GM19099 (cell line): Measurements from ENCODE around the gene AKAP9.

Experiments
- POLR2A ChIP-seq: IDR thresholded peaks from 3 replicates; pipeline ENCODE4 v1.6.1; 2011; ENCODE audit warnings: low read depth; ENCODE audit not compliant: insufficient read length; ENCODE audit errors: extremely low read depth

Gene AKAP9

GRCh38 chr7:91940171-91940570 lies 491 bp upstream of the AKAP9 start:
- no peak for TF ChIP-seq POLR2A

DNA sequence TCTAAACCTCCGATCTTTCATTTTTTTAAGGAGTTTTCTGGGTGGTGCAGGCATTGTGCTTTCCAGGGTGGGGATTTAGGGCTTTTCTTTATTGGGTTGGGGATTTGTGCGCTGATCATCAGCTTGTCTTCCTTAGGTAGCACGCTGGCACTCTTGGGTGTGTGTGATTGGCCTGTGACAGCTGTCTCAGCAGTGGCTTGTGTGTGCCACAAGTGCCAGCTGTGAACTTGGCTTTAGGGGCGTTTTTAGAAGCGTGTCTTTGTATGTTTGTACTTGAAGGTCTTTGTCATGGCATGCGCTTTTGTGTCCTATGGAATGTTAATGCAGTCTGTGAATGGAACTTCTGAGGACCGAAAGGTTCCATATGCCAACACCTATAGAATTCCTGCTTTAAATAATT lies 788 bp downstream of the AKAP9 start:
- TF ChIP-seq POLR2A, result no peak

- TF ChIP-seq POLR2A, result no peak
Observed at GRCh38 chr7:91942312-91942711, 1.6 kb downstream of the AKAP9 start.

GRCh38 chr7:91945476-91945875 lies 4.8 kb downstream of the AKAP9 start:
- no peak for TF ChIP-seq POLR2A

DNA sequence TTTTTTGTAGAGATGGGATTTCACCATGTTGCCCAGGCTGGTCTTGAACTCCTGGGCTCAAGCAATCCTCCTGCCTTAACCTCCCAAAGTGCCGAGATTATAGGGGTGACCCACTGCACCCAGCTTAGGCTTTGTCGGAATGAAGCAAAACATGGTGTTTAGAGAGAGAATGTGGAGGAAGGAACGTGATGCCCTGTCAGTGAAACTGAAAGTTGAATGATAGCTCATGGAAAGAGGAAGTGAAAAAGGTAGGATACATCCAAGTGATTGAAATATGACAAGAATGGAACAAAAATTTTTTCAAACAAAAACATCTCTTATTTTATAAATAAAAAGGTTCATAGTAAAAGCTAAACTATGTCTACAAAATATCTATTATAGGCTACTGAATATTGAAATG lies 5.9 kb downstream of the AKAP9 start:
- TF ChIP-seq POLR2A, result no peak

DNA sequence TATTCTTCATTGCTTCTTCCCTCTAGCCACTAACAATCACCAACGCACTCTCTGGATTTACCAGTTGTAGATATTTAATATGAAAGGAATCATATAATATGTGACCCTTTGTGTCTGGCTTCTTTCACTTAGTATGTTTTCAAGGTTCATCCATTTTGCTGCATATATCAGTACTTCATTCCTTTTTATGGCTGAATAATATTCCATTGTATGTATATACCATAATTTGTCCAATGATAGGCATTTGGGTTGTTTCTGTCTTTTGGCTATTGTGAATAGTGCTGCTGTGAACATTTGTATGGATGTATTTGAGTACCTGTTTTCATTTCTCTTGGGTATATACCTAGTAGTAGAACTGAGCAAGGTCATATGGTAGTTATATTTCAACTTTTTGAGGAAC lies 7.3 kb downstream of the AKAP9 start:
- TF ChIP-seq POLR2A, result no peak

GRCh38 chr7:91949221-91950009 lies 8.8 kb downstream of the AKAP9 start:
- TF ChIP-seq POLR2A, result no peak

- no peak for TF ChIP-seq POLR2A
Observed at GRCh38 chr7:91953618-91954017, 13.0 kb downstream of the AKAP9 start.

DNA sequence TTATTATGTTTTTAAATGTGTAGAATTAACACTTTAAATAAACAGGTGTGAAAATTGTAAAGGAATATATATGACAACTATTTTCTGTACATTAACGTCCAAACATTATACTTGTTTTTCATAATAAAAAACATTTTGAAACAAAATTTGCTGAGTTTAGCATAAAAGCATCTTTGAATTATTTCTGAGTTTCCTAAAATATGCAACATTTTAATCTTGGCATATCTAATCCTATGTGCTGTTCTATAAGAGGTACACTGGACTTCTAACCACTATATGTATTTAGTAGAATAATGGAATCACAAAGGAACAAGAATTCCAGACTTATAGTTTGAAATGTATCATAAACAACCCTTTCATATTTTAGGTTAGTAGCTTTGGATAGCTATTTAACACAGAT lies 16.6 kb downstream of the AKAP9 start:
- no peak for TF ChIP-seq POLR2A

- no peak for TF ChIP-seq POLR2A
Observed at GRCh38 chr7:91957823-91958222, 17.2 kb downstream of the AKAP9 start.

DNA sequence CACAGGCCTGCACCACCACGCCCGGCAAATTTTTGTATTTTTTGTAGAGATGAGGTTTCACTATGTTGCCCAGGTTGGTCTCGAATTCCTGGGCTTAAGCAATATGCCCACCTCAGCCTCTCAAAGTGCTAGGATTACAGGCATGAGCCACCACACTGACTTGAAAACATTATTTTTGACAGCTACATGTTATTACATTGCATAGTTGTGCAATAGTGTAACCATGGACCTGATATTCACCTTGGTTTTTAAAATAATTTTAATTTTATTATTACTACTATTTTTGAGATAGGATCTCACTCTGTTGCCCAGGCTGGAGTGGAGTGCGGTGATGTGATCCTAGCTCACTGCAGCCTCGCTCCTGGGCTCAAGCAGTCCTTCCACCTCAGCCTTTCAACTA lies 18.4 kb downstream of the AKAP9 start:
- TF ChIP-seq POLR2A, result no peak

DNA sequence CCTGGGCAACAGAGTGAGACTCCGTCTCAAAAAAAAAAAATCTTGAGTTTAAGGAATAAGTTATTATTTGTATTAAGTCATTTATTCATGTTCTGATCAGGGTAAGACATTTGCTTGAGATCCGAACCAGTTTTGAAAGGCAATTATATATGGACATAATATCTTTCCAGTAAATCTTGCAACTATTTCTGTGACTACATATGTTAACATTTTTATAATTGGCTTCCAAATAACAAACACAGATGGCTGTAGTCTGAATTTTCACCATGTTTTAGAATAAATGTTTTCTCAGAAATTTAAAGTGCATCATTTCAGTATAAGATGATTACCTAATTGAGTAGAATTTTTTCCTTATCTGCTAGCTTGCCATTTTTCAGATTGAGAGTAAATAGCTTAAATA lies 21.2 kb downstream of the AKAP9 start:
- TF ChIP-seq POLR2A, result no peak

GRCh38 chr7:91962419-91962818 lies 21.8 kb downstream of the AKAP9 start:
- TF ChIP-seq POLR2A, result no peak

DNA sequence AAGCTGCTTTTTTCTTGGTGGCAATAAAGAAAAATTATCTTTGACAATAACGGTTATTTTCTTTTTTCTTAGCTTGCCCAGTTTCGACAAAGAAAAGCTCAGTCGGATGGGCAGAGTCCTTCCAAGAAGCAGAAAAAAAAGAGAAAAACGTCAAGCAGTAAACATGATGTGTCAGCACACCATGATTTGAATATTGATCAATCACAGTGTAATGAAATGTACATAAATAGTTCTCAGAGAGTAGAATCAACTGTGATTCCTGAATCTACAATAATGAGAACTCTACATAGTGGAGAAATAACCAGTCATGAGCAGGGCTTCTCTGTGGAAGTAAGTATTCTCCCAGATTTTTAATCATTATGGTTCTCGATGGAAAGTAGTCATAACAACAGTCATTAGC lies 33.0 kb downstream of the AKAP9 start:
- no peak for TF ChIP-seq POLR2A

DNA sequence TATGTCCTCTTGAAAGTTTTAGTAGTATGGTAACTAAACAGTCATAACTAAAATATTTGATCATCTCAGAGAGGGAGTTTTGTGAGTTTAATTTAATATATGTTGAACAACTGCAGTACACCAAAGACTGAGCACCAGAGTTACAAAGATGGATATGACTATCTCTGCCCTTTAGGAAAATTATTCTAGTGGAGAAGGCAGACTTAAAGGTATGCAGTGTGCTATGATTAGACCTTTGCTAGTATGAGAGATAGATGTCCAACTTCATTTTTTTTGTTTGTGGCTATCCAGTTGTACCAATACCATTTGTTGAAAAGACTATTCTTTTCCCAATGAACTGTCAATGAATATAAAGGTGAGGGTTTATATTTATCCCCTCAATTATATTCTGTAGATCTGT lies 33.4 kb downstream of the AKAP9 start:
- no peak for TF ChIP-seq POLR2A

DNA sequence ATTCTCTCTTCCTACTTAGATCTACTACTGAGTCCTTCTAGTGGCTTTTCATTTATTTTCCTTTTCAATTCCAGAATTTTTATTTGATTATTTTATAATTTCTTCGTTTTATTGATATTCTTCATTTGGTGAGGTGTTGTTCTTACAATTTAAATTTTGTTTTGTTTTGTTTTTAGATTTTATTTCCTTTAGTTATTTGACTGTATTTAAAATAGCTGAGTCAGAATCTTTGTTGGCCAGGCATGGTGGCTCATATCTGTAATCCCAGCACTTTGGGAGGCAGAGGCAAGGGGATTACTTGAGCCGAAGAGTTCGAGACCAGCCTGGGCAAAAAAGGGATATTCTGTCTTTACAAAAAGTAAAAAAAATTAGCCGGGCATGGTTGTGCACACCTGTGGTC lies 36.1 kb downstream of the AKAP9 start:
- TF ChIP-seq POLR2A, result no peak

DNA sequence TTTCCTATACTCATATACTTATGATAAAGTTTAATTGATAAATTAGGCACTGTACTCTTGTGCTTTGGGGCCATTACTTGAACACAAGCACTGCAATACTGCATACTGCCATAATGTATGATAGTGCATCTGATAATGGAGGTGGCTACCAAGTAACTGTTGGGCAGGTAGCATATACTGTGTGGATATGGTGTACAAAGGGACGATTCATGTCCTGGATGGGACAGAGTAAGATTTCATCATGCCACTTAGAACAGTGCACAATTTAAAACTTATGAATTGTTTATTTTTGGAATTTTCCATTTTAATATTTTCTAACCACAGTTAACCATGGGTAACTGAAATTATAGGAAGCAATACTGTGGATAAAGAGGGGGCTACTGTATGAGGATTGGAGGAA lies 38.9 kb downstream of the AKAP9 start:
- no peak for TF ChIP-seq POLR2A

DNA sequence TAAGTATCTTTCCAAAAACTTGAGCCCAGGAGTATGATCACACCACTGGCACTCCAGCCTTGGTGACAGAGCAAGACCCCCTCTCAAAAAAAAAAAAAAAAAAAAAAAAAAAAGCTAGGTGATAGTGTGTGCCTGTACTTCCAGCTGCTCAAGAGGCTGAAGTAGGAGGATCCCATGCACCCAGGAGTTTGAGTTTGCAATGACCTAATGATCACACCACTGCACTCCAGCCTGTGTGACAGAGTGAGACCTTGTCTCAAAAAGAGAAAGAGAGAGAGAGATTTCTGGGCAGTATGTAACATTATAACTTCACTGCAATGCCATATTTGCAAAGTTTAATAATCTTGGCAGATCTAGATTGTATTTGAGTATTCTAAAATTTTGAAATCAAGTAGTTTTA lies 47.6 kb downstream of the AKAP9 start:
- no peak for TF ChIP-seq POLR2A

DNA sequence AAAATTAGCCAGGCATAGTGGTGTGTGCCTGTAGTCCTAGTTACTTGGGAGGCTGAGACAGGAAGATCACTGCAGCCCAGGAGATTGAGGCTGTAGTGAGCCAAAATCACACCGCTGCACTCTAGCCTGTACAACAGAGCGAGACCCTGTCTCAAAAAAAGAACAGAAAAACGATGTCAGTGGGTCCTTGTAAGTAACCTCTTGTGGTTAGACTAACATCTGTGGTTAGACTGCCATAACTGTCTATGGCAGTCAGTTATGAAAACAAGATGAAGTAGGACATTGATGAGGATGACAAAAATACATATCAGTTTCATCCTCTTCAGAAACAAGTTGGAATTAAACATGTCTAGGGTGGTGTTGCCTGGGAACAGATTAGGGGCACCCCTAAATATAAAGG lies 53.3 kb downstream of the AKAP9 start:
- TF ChIP-seq POLR2A, result no peak
